Stimulated activated CD4-positive, alpha-beta T cell treated with anti-CD3 and anti-CD28 coated beads, Interleukin-1b, Interleukin-23, amount 100 ng/mL, for 1 hour (primary cell): ENCODE results near the gene ALDH1B1.

Experiments used
- DNase-seq, 2 donors: peaks; one replicate each; pipeline ENCODE4 v3.0.0-alpha.2; 2020; ENCODE audit warnings: low read depth in 2 of 2

ALDH1B1 gene

DNA sequence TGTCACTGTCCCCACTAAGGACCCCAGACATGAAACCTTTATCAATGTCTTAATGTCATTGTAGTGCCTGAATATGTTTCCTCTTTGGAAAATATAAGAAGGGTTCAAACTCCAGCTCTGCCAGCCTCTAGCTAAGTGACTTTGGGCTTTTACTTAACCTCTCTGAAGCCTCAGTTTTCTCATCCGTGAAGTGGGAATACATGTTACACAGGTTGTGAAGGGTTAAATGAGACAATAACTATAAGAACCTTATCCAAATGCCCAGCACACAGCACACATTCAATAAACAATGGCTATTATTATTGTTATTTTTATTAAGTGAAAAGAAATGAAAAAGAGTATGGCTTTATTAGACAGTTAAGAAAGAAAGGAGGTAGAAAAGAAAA is 47.4 kb downstream of the ALDH1B1 start:
- DNase-seq: no peak

DNA sequence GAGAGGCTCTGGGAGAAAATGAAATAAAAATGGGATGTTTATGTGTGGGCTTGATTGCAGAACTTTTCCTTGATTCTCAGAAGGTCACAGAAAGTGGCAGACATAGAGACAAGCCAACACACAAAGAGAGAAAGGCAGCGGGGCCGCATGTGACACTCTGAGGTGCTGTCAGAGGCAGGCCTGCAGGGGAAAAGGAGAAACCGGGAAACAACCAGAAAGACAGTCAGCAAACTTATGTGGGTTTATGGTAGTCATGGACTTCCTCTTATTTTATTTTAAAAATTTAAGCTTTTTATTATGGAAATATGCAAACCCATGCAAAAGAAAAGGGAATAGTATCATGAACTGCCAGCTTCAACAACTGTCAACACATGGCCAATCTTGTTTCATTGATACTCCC is 48.0 kb downstream of the ALDH1B1 start:
- DNase-seq: no peak

DNA sequence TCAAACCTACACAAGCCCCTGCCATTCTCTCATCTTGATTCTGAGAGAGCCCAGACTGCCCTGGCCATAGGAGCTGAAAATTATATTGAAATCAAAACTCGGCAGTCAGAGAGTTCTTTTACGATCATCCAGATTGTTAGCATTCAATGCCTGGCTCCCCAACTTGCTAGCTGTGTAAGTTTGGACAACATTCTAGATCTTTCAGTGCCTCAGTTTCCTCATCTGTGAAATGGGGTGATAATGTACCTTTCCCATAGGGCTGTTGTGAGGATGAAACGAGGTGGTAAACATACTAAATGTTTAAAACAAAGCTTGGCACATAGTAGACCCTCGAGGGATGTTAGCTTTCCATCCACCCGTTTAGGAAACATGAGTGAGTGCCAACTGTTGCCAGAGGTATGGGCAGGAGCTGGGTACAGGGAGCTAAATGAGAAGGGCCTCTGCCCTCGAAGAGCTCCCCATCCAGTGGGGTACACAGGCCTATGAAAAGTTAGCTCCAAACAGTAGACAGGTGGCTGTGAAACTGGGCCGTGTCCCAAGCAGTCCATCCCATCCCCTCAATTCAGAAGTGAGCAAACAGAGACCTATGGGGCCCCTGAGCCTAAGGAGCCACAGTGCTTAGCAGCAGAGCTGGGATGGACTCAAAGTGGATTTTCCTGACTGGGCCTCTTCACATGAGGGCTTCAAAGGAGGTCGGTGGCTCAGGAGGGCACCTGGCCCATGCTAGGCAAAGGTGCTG is 49.0 kb downstream of the ALDH1B1 start:
- DNase-seq: no peak

DNA sequence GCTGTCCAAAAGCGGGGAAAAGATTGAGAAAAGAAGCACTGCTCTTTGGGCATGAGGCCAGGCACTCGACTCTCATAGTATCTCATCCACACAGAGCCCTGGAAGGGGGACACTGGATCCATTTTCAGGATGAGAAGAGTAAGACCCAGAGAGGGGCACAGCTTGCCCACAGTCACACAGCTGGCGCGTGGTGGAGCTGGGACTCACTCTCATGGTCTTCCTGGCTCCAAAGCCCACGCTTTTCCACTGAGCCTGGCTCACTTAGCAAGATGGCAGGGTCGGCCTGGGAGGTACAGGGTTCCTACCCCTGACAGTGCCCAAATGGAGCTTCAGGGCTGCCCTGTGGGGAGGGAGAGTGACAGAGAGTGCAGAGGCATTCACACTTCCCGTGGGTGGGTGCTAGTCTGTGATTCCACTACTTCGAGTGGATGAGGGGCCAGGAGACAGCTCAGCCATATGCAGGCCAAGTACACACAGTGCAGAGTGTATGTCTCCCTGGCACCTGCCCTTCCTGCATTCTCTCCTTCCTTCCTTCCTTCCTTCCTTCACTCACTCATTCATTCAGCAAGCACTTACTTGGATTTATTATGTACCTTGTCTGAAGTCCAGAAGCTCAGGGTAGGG is 50.1 kb downstream of the ALDH1B1 start:
- DNase-seq: no peak

DNA sequence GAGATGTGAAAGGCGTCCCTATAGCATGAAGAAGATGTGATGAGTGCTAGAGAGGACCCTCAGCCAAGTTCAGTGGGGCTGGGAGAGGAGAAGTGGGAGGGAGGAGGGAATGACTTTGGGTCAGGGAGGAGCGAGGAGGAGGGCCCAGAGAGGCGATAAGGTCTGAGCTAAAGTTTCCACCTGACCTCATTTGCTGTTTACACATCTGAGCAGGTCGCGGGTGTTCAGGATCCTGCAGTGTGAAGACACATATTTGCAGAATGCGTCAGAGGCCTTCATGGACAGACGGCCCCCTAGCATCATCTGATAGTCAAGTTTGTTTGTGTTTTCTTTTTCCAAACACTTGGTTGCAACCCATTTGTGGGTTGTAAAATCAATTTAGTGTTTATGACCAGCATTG is 50.7 kb downstream of the ALDH1B1 start:
- no peak for DNase-seq

DNA sequence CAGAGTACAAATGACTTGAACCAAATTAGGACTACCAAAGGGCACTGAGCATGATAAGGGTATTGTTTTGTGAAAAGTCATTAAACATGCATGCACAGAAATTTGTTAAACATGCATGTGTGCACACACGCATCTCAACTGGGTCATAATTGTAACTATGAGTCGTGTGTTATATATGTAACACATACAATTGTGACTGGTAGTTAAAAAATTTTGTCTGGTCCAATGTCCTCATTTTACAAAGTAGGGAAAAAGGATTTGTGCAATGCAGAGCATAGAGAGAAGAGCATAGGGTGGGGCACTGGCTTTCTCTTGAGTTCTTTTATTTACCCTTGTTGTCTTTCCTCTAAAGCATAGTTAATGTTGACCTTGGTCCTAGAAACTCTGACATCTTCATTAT is 51.1 kb downstream of the ALDH1B1 start:
- no peak for DNase-seq

DNA sequence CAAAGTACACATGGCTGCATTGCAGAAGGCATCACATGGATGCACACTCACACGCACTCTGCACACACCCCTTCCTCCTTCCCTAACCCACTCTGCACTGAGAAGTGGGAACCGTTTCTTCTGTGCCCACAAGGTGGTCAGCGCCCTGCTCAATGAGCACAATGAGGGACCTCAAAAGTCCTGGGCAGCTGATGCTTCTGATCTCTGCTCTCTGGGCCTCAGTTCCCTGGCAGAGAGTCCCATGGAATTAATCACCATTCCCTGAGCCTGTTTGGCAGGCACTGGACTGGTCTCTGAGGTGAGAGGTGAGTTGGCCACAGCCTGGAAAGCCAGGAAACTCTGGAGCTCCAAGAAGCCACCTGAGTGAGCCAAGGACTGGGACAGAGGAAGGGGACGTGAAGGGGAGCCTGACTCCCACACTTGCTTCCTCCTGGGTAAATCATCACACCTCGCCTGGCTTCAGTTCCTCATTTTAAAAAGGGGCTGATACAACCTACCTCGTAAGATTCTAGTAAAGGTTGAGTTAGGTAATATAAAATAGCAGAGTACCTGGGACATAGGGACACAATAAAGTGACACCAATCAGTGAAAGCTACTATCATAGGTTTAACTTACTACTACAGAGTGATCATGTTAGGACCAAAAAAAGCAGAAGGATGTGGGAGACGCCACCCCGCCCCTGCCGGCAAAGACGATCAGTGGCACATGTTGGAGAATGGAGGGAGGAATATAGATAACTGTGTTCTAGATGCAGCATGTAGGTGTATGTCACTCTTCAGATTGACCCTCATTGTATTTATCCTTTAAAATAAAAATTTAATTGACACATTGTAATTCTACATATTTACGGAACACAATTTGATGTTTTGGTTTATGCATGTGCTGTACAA is 52.9 kb downstream of the ALDH1B1 start:
- no peak for DNase-seq

DNA sequence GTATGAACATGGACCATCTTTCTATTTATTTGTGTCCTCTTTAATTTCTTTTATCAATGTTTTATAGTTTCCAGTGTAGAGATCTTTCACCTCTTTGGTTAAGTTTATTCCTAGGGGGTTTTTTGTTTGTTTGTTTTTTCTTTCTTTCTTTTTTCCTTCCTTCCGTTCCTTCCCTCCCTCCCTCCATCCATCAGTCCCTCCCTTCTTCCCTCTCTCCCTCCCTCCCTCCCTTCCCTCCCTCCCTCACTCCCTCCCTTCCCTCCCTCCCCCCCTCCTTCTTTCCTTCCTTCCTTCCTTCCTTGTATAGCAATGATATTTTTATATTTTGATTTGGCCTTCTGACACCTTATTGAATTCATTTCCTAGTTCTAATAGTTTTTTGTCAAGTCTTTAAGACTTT is 55.2 kb downstream of the ALDH1B1 start:
- no peak for DNase-seq
